HG02571 (cell line): ENCODE results near the gene PIK3C2G.
"Not testable (repeated sequence)": the region's sequence is repeated elsewhere in the genome, so short reads cannot be mapped to it uniquely, and the experiment has no call there.

Source experiments
- ATAC-seq: cut with Tn5 transposase; IDR thresholded peaks from one replicate; pipeline ENCODE4 v1.9.1; 2021; ENCODE audit warnings: mild to moderate bottlenecking, moderate library complexity; ENCODE audit not compliant: unreplicated experiment

Gene PIK3C2G

GRCh38 chr12:18467620-18468245 lies 206.4 kb downstream of the PIK3C2G start:
- ATAC-seq = no peak

DNA sequence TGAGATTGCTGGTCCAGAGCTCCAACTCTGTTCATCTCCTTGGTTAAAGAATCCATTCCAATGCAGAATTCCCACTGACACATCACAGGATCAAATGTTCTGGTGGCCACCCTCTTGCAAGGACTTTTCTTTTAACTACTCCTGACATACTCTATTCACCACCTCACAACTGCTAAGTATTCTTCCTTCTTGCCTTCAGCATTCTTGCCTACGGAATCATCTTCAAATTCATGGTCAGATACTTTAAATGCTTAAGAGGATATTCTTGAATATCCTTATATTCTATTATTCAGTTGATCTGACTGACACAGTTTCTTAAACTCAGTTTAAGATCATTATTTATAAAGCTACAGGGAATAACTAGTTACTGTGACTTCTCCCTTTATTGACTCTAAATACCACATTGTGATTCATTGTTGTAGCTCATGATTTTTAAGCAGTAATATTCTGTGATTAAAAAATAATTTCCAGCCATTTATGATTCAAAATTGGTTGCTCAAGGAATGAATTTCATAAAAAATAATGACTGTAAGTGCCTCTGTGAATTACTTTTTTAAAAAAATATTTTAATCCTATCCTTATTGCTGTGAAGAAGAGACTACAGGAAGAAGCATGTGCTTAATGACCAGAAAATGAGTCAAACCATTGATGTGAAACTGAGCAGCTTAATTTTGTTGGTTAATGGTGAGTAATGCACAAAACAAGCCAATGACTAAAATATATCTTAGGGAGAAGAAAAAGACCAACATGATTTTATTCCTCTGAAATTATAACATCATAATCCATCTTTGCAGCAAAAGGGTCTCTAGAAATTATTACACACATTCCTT lies 207.1 kb downstream of the PIK3C2G start:
- no peak for ATAC-seq

DNA sequence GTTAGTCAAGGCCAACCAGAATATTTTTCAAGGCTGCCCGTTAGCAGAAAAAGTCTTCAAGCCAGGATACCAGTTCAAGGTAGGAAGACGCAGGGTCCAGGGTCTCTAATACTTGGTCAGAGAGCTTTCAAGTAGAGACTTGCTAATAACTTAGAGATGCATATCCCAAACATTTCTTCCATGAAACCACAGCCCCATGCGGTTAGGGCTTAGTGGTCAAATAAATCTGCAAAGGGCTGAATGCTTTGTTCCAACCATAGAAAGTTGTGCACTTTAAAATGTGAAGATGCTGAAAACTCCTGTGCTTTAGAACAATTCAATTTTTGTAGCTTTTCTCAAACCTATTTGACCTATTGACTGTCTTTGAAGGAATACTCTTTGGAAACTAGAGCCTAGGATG lies 208.9 kb downstream of the PIK3C2G start:
- ATAC-seq = no peak

DNA sequence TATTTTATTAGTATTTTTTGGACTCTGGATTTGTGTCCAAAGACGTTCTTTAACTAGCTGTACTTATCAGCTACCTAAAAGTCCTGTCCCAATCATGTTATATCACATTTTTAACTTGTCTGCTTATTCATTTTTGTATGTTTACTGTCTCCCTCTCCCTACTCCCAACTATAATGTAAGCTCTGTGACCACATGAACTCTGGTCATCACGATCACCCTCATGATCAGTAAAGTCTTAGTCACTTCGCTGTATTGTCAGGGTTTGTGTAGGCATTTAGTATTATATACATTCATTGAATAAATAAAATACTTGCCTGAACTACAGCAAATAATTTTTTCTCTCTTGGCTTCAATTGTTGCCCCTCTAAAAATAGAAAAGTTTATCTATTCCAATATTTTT lies 211.0 kb downstream of the PIK3C2G start:
- ATAC-seq = no peak

DNA sequence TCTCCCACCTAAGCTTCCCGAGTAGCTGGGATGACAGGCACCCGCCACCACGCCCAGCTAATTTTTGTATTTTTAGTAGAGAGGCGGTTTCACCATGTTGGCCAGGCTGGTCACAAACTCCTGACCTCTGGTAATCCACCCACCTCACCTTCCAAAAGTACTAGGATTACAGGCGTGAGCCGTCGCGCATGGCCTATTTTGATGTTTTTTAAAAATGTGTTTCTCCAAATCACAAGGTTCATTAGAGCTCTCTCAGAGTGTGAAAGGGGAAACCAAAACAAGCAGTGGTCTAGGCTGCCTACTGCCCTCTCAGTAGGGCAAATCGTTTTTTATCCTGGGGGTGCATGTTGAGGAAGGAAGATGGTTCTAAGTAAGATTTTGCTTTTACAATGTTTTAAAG lies 211.5 kb downstream of the PIK3C2G start:
- ATAC-seq = no peak

DNA sequence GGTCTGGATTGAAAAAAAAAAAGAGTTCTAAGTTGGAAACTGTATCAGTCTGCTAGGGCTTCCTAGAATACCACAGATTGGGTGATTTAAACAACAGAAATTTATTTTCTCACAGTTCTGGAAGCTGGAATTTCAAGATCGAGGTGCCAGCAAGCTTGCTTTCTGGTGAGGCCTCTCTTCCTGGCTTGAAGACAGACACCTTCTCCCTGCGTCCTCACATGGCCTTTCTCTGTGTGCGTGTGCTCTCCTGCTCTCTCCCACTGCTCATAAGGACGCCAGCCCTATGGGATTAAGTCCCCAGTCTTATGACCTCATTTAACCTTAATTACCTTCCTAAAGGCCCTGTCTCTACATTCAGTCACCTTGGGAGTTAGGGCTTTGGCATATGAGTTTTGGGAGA lies 215.5 kb downstream of the PIK3C2G start:
- ATAC-seq = no peak

- no peak for ATAC-seq
Observed at GRCh38 chr12:18479256-18479655, 217.9 kb downstream of the PIK3C2G start.

DNA sequence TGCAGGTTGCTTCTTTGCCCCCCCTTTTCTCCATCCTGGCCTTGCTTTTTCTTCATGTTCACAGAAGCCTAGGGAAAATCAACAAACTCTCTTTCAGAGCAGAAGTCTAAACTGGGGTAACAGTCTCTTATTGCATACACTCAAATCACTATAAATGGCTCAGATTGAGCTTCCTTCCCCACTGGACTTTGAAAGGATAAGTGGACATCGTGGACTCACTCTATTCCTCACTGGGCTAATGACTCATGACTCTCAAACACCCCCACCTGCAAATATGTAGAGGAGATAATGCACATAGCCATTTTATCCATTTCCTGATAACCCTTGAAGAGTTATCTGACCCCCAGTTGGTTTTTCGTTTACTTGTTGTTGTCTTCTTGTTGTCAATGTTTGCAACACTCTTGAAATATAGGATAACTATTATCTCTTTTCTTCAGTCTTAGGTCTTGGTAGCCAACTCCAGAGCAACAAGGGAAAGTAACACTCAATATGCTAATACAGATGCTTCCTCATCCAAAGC lies 221.3 kb downstream of the PIK3C2G start:
- no peak for ATAC-seq

- ATAC-seq = no peak
Observed at GRCh38 chr12:18483698-18484325, 222.5 kb downstream of the PIK3C2G start.

DNA sequence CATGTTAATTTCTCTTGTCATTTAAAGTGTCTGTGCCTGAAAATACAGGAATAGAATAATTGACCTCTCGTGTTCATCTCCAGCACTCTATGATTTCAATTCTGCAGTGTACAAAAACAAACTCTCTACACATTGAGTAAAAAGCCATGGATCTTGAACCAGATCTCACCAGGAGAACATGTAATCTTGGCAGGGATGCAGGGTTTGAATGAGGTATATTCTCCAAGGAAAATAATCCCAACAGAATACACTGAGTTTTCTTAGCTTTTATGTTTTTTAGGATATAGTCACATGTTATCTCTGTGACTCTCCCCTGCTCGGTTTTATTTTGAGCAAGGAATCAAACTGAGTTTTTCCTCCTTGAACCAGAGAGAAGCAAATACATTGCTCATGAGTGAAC lies 224.7 kb downstream of the PIK3C2G start:
- ATAC-seq = no peak

- no peak for ATAC-seq
Observed at GRCh38 chr12:18487509-18487908, 226.2 kb downstream of the PIK3C2G start.

GRCh38 chr12:18492372-18493025 lies 231.2 kb downstream of the PIK3C2G start:
- no peak for ATAC-seq

DNA sequence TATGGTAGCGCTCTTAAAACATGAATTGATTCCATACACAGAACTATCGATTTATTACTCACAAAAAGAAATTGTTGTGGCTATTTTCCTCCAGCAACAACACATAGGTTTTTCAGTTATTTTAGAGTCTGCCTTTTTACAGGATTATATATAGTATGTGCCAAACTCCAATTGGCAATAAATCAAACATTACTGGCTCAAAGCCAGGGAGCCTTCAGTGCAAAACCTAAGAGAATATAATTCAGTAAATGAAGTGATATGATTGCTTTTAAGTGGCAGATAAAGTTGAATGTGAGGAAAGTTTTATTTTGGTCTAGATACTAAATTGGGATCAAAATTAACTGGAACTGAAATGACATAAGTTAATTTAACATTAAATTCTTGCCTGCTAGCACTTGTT lies 234.8 kb downstream of the PIK3C2G start:
- ATAC-seq = no peak

DNA sequence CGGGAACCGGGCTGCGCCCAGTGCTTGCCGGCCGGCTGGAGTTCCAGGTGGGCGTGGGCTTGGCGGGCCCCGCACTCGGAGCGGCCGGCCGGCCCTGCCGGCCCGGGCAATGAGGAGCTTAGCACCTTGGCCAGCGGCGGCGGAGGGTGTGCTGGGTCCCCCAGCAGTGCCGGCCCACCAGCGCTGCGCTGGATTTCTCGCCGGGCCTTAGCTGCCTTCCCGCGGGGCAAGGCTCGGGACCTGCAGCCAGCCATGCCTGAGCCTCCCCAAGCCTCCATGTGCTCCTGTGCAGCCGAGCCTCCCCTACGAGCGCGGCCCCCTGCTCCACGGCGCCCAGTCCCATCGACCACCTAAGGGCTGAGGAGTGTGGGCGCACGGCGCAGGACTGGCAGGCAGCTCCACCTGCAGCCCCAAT lies 238.8 kb downstream of the PIK3C2G start:
- not testable (repeated sequence) for ATAC-seq

- ATAC-seq = not testable (repeated sequence)
Observed at GRCh38 chr12:18500736-18501135, 239.4 kb downstream of the PIK3C2G start.

GRCh38 chr12:18502422-18502968 lies 241.2 kb downstream of the PIK3C2G start:
- ATAC-seq = no peak

GRCh38 chr12:18521461-18521860 lies 260.1 kb downstream of the PIK3C2G start:
- ATAC-seq = no peak

- no peak for ATAC-seq
Observed at GRCh38 chr12:18522806-18523205, 261.5 kb downstream of the PIK3C2G start.

DNA sequence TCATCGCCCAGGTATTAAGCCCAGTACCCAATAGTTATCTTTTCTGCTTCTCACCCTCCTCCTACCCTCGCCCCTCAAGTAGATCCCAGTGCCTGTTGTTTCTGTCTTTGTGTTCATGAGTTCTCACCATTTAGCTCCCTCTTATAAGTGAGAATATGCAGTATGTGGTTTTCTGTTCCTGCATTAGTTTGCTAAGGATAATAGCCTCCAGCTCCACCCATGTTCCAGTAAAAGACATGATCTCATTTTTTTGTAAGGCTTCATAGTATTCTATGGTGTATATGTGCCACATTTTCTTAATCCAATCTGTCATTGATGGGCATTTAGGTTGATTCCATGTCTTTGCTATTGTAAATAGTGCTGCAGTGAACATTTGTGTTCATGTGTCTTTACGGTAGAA lies 281.2 kb downstream of the PIK3C2G start:
- not testable (repeated sequence) for ATAC-seq

GRCh38 chr12:18546399-18546798 lies 285.1 kb downstream of the PIK3C2G start:
- ATAC-seq = no peak

DNA sequence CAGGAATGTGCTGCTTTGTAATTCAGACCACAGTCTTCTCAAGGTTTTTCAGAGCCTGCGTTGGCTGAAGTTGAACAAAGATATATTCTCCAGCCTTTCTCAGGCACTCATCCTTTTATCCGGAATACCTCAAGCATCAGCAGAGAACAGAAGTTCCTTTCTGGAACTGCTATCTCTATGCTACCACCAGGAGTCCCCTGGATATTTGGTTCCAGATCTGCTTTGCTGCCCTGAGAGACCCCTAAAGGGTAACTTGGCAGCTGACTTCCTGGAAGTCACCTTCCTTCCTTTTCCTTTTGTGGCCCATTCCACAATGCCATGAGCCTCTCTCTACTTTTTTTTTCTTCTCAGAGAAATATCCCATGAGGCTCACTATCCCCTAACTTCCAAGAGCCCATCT lies 288.3 kb downstream of the PIK3C2G start:
- ATAC-seq = no peak
